HG03460 (cell line): ENCODE measurements around the gene BCAR3.

Source experiments
- ATAC-seq: cut with Tn5 transposase; IDR thresholded peaks from one replicate; pipeline ENCODE4 v1.9.1; 2021; ENCODE audit not compliant: unreplicated experiment

The BCAR3 gene

DNA sequence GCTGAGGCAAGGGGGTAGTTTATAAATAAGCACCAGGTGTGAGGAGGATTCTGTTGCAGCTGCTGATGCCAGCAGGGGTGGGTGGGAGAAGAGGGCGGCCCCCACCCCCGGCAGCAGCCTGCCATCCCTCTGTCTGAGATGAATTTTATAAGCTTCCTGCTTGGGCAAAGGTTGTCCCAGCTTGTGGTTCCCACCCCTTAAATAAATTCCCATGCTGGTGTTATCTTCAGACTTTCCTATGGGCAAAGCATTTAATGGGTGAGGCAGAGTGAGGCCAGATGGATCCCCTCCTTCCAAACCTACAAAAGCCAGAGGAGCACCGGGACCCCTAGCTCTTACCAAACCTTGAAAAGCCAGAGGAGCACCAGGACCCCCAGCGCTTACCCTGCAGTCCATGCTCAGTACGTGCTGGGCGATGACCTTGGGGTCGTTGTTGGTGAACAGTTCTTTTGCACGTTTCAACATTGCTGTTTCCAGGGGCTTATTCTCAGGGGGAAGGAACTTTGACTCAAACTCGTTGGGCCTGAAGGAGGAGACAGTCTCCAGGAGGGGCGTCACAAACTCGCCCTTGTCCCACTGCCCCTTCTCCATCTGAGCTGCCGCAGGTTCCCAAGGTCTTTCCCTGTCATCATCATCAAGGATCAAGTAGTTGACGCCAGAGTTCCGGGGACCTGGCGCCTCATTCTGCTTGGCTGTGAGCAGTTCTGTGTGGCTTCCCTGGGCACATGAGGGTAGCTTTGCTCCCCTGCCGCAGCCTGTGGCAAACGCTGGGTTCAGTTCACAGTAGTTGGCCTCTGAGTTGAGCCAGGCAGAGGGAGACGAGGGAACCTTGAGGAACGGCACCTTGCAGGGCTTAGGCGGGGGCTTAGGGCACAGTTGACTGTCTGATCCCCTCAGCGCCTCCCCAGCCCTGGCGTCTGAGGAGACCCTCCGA lies 99.5 kb downstream of the BCAR3 start:
- no peak for ATAC-seq

DNA sequence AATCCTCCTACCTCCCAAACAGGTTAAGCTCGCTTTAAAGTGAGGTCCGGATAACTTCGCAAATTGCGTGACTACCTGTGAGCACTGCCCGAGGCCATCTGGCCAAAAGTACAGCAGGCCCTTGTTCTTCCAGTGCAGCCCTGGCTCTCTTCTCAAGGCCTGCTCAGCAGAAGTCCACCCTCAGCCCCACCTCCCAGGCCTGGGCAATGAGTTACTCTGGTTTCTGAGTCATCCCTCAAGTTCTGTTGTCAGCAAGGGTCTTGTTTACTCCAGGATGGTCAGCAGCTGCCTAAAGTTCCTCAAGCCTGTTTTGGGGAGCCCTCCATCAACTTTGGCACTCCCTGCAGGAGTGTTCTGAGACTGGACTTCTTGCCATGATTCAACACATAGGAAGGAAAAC lies 101.7 kb downstream of the BCAR3 start:
- no peak for ATAC-seq

DNA sequence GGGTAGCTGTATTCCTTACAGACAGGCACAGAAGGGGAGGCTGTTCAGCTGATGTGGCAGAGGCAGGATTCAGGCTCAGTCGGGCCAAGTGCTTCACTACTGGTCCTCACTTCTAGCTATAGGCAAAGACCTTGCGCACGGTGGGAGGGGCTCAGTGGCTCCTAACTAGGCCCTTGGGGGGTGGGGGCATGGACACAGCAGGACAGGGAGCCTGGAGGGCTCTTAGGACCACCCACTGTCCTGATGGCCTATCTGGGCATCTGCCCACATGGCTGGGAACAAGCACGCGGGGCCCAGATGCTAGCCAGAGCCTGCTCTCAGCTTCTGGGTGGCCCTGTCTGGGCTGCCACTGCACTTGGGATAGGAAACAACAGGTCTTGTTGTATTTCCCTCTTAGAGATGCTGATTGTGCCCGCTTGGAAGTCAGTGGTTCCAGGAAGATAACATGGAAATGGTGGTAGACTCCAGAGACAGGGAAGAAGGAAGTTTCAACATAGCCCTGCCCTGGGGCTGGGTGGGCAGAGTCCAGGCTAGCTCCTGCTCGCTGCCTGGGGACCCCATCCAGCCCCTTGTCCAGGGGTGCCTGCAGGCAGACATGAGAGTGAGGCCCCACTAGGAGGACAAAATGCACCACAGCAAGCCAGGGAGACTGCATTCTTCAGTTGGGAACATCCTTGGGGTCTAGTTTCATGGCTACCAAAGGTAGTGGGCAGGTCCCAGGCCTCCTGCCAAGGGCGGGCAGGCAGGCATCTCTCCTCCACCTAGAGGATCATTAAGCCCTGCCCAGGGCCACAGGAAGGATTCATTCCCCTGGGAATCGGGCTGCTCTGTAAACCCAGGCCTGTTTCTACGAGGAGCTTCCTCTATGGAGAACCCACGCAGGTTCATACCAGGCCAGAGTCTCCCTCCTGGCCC lies 102.5 kb downstream of the BCAR3 start:
- no peak for ATAC-seq

DNA sequence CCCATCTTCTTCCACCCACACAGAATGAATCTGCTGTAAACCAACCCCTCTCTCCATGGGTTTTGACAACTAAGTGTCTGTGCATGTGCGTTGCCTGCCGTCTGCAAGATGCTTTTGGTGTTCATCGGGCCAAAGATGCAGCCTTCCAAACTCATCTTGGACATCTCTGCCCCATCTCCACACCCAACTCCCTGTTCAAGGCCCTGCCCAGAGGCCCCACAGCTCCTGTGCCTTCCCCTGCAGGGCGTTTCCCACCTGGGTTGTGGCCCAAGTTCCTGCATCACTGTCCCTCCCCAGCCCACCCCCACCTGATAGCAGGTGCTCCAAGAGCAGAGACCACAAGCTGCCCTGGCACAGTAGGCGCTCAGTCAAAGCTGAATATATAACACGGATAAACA lies 103.2 kb downstream of the BCAR3 start:
- no peak for ATAC-seq

DNA sequence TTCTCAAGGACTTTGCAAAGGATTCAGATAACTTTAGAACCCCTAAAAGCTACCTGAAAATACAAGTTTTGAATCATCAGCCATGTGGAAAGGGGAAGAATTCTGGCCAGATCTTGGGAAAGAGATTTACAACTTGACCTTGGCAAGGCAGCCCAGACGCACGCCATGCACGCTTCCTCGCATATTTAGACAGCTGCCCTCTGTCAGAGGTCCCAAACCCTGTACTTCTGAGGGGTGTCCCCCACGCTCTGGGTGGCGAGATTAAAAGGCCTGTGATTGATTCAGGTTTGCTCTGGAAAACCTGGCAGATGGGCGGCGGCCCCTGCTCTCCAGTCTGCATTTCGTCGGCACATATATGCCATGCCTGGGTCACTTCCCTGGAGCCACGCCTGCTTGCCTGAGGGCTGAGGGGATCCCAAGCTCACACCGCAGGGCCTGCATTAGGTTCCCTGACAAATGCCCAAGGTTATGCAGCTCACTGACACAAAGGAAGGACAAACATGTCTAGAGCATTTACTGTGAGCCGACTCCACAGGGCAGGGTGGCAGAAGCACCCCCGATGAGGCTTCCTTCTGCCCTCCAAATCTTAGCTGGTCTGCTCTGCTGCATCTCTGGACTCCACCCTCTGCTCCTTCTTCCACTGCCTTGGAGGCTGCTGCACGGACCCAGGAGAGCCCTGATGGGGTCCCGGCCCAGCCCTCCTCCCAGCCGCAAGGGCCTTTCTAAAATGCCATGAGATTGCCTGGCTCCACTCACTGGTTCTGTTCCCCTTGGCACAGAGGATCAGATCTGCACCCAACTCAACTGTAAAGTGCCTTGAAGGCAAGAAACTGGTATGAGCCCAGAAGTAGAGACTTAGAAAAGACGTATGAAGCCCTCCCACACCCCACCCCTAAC lies 103.9 kb downstream of the BCAR3 start:
- no peak for ATAC-seq

DNA sequence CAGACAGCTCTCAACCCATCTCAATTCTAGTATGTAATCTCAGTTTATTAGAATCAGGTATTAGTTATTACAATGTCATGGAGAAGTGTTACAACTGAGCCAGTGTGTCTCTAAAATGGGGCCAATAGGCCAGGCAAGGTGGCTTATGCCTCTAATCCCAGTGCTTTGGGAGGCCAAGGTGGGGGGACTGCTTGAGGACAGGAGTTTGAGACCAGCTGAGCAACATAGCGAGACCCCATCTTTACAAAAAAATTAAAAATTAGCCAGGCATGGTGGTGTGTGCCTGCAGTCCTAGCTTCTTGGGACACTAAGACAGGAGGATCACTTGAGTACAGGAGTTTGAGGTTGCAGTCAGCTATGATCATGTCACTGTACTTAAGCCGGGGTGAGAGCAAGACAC lies 104.9 kb downstream of the BCAR3 start:
- no peak for ATAC-seq

DNA sequence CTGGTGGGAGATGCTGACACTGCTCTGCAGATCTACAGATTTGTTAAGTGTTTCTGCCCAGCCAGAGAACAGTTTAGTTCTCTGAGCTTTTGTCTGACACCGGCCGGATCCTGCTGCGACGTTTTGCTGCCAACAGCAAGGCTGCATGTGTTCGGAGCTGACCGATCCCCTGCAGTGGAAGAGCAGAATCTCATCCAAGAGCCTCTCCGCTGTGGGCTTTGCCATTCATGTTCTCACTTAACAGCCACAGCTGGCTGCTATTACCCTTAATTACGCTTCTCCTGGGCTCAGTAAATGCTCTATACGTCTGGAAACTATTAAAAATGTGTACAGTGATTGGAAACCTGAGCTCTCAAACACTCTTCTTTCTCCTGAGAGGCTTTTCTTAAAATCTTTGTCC lies 105.3 kb downstream of the BCAR3 start:
- no peak for ATAC-seq

DNA sequence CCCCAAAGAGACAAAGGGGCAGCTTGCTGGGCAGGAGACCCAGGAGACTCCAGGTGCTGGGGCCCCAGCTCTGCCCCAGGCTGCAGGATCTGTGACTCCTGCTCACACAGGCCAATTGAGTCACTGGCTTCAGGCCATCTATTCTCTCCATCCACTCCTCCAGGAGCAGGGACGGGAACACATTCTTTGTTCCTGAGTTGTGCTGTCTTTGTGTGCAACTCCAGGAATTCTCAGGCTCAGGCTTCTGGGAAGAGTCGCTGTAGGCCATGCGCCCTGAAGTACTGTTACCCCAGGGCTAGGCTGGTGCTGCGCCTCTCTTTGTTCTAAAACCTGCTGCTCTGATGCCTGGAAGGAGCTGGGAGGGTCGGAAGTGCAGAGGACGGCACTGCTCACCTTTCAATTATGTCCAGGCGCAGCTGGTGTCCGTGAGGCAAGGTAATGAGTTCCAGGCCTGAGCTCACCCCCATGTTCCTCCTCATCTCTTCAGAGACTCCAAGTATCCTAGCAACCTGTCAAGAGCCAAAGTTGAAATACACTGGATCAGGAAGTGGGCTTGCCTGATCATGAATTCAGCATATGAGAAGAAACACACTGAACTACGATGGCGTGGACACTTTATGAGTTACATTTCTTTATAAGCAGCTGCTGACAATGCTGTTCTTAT lies 105.9 kb downstream of the BCAR3 start:
- ATAC-seq, result no peak

DNA sequence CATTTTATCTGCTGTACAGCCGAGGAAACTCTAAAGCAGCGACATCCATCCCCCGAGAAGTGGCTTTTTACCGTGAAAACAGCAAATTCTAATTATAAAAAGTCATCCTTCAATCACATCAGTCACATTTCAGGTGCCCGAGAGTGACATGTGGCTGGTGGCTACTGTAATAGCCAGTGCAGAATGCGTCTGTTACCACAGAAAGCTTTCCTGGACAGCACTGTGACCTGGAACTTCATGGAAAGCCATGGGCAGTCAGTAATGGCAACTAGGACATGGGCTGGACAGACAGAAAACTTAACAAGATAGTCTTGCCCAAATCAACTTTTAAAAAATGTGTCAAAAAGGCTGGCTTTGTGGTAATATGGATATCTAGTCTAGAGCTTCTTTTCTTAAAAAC lies 106.6 kb downstream of the BCAR3 start:
- ATAC-seq, result no peak

DNA sequence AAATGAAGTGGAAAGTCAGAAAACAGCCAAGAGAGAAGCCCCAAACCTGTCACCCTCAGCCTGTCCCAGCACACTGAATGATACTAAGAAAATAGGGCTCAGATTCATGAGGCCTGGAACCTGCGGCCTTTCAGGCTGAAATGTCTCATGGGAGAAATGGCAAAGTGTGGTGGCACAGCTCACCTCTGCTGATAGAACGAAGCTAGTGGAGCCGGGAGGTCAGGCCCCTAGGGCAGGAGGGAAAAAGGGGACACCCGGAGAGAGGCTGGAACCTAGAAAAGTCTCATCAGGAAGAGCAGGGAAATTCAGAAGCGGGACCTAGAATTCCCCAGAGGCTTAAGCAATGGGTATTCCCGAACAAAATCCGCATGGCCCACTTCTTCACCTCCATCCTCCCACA lies 107.1 kb downstream of the BCAR3 start:
- ATAC-seq, result no peak

DNA sequence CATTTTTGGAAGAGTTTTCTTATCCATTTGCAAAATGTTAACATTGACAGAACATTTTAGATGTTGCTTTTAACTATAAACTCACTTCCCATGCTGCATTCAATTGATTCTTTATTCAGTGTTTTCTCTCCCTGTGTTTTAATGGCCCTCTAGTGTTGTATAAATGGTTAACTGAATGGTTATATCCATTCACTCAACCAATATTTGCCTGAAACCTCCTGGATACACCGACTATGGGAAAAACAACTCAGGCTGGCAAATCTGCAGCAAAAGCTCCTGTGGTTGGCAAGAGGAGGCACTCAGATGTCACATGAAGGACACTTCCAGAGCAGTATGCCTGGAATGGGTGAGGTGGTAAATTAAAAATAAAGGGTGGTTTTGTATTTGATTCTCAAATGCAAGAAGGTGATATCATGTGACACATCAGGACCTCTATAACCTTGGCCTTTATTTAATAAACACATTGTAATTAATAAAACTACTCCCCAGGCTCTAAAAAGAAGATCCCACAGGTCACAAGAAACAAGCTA lies 107.6 kb downstream of the BCAR3 start:
- ATAC-seq, result no peak

DNA sequence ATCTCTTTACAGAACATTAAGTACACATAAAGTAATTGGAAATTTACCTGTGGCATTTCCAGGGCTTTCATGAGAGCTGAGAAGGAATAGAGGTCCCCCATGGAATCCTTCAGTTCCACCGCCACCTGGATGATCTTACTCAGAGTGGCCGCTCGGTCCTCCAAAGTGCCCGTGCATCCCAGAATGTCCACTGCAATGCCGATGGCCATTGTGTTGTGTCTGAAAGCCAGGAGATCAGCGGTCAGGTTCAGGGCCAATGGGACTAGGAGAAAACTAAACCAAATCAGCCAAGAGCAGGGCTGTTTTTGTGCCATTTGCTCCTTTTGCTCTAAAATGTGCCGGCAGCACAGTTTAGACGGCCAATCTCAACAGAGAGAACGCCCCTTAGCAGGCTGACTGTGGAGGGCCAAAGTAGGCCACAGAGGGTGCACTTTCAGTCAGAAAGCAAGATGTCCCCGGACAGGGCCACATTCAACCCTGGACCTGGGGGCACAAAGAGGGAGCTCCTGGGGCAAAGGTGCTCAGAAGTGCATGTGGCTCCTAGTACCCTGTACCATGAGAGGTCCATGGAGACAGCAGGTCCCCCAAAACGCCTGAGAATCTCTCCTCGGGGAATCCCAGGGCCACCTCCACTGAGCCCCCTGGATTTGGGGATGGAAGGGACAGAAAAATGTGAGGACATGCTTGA lies 109.9 kb downstream of the BCAR3 start:
- no peak for ATAC-seq

DNA sequence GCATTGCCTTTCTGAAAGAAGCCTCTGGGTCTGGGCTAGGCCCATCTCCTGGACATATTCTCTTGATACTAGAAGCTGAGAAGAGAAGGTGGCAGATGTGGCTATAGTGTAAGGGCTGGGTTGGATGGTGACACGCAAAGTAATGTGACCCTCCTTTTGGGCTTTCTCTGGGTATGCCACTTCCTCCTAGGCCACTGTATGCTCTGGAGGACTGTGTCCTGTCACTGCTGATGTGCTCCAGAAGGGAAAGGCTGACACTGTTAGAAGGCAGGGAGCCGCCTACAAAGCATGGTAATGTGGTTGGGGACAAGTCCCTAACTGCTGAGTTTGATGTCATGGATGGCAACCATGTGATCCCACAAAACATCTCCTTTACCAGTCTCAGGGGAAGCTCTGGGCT lies 112.1 kb downstream of the BCAR3 start:
- no peak for ATAC-seq

DNA sequence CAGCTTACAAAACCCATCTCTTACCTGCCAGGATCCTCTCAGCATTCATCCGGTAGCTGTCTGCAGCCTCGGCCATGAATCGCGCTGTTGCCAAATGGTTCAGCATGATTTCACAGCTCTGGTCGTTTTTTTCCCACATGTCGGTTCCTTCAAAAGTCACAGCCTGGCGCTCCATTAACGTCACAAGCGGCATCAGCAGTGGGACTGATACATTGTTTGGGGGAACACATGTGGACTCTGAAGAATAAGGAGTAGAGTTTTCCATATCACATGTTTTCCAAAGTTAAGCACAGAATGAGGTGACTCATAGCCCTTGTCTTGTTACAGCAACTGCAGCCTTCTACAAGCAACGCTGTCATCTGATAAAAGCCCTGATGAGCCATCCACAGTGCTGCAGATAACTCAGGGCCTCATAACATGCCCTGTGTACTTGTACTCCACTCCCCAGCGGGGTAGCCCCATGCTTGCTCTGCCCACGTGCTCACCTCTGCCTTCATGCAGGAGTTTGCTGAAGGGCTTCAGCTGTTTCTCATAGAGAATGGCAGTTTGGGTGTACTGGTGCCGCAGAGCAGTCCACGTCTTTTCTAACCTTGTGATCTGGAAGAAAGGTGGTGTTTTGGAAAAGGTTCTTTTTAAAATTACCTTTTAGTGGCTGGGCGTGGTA lies 114.2 kb downstream of the BCAR3 start:
- no peak for ATAC-seq

DNA sequence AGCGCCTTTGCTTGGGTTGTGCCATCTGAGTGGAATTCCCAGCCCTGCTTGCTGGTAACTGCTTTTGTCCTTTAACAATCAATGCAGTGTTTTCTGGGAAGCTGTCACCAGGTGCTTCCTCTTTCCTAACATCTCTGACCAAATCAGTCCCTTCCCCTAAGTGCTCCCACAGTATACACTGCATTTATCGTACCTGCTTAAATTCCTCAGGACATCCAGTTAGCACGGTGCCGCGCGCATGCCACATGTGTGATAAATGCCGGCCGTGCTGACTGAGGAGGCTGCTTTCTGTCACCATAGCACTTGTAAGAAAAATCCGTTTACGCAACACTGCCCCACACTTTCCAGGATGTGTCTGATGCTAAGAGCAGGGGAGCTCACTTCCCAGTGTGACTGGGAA lies 115.4 kb downstream of the BCAR3 start:
- no peak for ATAC-seq

DNA sequence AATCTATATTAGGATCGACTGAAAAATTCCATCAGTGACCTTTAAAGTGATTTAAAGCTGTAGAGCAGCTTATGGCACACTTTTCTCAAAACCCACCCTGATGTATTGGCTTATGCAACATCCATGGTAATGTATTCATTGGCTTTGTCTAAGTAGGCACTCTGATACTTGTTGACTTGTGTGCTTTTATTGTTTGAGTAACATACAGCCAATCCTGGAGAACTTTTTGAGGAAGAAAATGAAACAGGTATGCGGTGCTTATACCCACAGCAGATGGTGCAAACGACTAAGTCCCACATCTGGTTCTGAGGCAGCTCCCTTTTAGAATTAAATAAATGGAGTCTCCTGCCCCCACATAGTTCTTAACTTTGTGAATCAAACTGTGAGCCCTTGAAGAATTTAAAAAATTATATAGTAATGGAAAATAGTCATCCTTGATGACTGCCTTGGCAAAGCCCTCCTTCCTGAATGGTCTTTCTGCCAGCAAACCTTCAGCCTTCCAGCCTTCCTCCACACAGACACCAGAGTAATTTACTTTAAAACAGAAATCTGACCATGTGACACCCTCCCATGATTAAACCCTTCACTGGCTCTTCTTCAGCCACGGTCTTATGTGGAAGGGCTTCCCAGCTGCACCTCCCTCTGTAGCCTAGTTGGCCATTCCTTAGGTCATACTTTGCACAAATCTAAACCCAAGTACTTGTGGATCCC lies 116.0 kb downstream of the BCAR3 start:
- ATAC-seq, result no peak

DNA sequence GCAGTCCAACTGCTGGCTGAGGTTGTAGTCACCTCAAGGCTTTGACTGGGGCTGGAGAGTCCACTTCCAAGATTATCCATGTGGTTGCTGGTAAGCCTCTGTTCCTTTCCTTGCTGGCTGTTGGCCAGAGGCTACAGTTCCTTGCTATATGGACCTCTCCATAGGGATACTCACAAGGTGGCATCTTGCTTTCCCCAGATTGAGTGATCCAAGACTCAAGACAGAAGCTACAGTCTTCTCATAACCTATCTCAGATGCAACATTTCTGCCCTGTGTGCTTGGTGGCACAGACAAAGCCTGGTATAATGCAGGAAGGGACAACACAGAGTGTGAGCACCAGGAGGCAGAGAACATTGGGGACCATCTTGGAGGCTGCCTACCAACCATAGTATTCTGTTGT lies 121.9 kb downstream of the BCAR3 start:
- ATAC-seq, result no peak

DNA sequence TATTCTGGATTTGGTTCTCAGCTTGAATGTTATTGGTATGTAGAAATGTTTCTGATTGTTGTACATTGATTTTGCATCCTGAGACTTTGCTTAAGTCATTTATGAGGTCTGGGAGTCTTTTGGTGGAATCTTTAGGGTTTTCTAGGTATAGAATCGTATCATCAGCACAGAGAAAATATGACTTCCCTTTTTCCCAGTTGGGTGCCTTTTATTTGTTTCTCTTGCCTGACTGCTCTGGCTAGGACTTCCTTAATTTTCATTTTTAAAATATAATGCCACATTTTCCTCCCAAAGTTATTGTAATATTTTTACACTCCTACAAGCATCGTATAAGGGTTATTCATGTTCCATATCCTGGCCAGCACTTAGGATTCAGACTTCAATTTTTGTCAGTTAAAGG lies 122.6 kb downstream of the BCAR3 start:
- no peak for ATAC-seq
